Adrenal gland (tissue), 5 donors: Measurements from ENCODE around the gene NLGN2.

ENCODE experiments used
- POLR2A ChIP-seq, 2 donors: fragments of 450-650 bp; IDR thresholded peaks; one replicate each; pipeline ENCODE4 v1.6.1; 2017; ENCODE audit warnings: antibody characterized with exemption in 2 of 2, mild to moderate bottlenecking in 2 of 2, moderate library complexity in 1 of 2
- TF ChIP-seq, protein P1 (sequence below), 6 experiments: fragments of 450-650 bp in 4 of 6; fragments of 200-600 bp in 2 of 6; sonication (generic) in 1 of 6; IDR thresholded peaks; 1 replicate in 5 of 6; 2 replicates in 1 of 6; pipeline versions ENCODE4 v1.5.1 to v1.8.0; 2016 to 2021; ENCODE audit warnings: antibody characterized with exemption in 6 of 6, mild to moderate bottlenecking in 2 of 6, moderate library complexity in 1 of 6
- donor health status: DM: no; HTN: no; CAD: no.

DNA sequence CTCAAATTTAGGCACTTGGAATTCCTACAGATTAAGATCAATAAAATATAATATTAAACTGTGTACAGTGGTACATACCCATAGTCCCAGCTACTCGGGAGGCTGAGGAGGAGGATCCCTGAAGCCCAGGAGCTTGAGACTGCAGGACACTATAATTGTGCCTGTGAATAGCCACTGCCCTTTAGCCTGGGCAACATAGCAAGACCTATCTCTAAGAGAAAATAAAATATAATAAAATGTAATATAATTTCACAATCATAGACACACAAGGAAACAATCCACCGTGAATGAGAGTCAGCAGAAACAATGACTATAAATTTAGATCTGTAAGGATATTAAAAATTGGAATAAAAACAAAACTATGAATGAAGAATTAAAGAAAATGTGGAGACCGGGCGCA is 36.8 kb upstream of the NLGN2 start:
- TF ChIP-seq, protein P1, sequence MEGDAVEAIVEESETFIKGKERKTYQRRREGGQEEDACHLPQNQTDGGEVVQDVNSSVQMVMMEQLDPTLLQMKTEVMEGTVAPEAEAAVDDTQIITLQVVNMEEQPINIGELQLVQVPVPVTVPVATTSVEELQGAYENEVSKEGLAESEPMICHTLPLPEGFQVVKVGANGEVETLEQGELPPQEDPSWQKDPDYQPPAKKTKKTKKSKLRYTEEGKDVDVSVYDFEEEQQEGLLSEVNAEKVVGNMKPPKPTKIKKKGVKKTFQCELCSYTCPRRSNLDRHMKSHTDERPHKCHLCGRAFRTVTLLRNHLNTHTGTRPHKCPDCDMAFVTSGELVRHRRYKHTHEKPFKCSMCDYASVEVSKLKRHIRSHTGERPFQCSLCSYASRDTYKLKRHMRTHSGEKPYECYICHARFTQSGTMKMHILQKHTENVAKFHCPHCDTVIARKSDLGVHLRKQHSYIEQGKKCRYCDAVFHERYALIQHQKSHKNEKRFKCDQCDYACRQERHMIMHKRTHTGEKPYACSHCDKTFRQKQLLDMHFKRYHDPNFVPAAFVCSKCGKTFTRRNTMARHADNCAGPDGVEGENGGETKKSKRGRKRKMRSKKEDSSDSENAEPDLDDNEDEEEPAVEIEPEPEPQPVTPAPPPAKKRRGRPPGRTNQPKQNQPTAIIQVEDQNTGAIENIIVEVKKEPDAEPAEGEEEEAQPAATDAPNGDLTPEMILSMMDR (IDR thresholded peaks at IDR 0.05) = no peak
- TF ChIP-seq POLR2A (IDR thresholded peaks at IDR 0.05) = no peak
